ENCODE data around the gene OTUB1. TPM values are rescaled to one million over a fixed set of nuclear protein-coding genes. Genes with fewer than 3 reads are reported as not detected.
A peak's percentile ranks its signal among the peaks of the same experiment; 100 is the strongest.

OTUB1 gene, protein sequence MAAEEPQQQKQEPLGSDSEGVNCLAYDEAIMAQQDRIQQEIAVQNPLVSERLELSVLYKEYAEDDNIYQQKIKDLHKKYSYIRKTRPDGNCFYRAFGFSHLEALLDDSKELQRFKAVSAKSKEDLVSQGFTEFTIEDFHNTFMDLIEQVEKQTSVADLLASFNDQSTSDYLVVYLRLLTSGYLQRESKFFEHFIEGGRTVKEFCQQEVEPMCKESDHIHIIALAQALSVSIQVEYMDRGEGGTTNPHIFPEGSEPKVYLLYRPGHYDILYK
- total RNA-seq = 43.5 and 51.1 TPM in 2 replicates

DNA sequence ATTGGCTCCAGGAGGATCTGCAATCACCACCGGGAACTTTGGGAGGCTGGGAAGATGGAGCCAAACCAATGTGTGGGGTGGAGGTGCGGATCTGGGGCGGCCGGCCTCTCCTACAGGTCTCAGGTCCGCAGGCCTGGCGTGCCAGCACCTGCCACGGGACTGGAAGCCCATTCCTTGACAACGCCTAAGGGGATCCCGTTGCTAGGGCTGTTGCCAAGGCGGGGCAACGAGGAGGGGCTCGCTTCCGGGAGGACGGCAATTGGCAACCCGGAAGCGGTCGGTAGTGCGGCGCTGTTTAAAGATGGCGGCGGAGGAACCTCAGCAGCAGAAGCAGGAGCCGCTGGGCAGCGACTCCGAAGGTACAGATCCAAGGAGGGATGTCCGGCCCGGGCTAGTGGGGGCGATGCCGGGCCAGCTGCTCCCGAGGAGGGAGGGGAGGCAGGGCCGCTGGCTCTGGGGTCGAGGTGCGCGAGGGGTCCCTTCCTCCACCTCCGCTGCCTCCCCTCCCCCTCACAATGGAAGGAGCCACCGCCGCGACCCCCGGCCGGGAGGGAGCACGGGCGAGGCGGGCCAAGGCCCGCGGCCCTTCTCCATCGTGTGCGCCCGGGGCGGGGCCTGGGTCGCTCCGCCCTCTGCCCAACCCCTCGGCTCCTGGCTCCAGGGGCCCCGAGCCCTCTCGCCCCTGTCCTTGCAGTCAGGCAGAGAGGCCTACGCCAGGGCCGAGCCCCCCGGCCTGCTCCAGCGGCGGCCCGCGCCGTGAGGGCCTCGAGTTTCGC is at the start of gene OTUB1:
TSS of gene OTUB1 (plus strand) at position 283 of the 776 bp plus-strand sequence. CDS start at position 302, 19 bp downstream.
- Histone ChIP-seq H3K27me3 (ENCODE audit: control insufficient read depth, insufficient read depth, low read length) (no peaks in the 10 kb centered on the region), H3K36me3 (ENCODE audit: control insufficient read depth, insufficient read depth, low read length) (peaks cover 10% of the 10 kb centered on the region), H3K4me3 (ENCODE audit: low read depth, low read length) (peak within 1 kb of the TSS; percentile 99)
- DNase-seq (ENCODE audit: low read depth) (peak; percentile 95), FAIRE-seq (no peak)
- TF ChIP-seq, protein P1, sequence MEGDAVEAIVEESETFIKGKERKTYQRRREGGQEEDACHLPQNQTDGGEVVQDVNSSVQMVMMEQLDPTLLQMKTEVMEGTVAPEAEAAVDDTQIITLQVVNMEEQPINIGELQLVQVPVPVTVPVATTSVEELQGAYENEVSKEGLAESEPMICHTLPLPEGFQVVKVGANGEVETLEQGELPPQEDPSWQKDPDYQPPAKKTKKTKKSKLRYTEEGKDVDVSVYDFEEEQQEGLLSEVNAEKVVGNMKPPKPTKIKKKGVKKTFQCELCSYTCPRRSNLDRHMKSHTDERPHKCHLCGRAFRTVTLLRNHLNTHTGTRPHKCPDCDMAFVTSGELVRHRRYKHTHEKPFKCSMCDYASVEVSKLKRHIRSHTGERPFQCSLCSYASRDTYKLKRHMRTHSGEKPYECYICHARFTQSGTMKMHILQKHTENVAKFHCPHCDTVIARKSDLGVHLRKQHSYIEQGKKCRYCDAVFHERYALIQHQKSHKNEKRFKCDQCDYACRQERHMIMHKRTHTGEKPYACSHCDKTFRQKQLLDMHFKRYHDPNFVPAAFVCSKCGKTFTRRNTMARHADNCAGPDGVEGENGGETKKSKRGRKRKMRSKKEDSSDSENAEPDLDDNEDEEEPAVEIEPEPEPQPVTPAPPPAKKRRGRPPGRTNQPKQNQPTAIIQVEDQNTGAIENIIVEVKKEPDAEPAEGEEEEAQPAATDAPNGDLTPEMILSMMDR (IDR thresholded peaks at IDR 0.05; ENCODE audit: insufficient read depth, low read length, severe bottlenecking) = no peak

DNA sequence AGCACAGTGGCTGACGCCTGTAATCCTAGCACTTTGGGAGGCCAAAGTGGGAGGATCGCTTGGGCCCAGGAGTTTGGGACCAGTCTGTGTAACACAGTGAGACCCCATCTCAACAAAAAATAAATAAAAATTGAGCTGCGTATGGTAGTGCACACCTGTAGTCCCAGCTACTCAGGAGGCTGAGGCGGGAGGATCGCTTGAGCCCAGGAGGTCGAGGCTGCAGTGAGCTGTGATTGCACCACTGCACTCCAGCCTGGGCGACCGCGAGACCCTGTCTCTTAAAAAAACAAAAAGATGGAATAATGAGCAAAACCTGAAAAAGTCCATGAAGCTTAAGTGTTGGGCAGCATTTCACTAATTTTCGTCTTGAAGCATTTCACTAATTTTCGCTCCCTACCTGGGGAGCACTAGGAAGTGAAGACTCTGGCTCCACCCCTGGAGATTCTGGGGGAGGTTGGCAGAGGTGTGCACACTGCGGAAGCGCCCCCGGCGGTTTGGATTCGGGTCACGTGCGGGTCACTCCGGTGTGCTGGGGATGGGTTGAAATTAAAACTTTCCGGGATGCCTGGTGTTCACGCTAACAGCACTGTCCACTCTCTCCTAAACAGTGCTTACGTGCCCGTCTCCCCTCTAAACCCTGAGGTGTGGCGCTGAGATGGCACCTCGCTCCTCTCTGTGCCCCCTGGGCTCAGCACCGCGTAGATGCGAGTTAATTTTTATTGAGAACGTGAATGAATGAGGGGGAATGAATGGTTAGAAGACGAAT is 48.3 kb upstream of the OTUB1 start:
- TF ChIP-seq, protein P1 (IDR thresholded peaks at IDR 0.05; ENCODE audit: insufficient read depth, low read length, severe bottlenecking) = no peak
- no peaks in the 10 kb centered on the region for H3K36me3 ChIP-seq (ENCODE audit: control insufficient read depth, insufficient read depth, low read length)
- H3K27me3 ChIP-seq (ENCODE audit: control insufficient read depth, insufficient read depth, low read length) = no peaks in the 10 kb centered on the region
- DNase-seq (ENCODE audit: low read depth) (no peak), FAIRE-seq (no peak)
- H3K4me3 ChIP-seq (ENCODE audit: low read depth, low read length) = peak overlapping the region; percentile 88

DNA sequence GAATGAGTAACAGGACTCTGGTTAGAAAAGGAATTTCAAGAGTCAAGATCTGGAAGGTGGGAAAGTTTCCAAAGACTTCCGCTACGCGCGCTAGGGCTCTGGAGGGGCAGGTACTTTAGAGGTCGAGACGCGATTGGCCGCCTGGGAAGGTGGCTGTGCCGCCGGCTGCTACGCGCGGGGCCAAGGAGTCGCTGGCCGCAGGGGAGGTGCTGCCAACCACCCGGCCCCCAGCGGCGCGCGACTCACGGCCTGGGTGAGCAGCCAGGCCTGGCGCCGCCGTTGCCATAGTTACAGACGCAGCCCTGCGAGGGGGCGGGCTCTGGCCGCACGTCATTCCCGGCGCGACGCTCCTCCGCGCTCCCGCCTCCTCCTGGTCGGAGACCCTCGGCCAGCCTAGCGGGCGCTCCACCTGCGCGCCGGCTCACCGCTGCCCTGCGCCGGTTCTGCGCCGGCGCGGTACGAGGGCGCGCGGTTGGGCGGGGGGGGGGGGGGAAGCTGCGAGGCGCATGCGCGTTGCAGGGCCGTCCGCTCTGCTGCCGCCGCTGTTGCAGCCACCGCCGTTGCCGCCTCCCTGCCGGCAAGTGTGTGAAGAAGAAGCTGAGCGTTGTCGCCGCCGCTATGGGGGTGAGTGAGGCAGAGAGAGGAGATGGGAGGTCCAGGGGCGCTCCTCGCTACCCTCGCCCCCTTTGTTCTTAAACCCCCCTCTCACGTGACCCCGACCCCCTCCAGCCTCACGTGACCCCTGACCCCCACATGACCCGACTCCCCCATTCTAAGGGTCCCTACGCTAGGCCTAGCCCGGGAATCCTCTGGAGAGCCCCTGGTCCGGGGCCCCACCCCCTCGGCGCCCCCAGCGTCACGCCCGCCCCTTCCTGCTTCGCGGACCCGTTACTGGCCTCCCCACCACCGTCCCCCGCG is 47.5 kb upstream of the OTUB1 start, which contains the start of gene NAA40:
TSS of gene NAA40 (plus strand) at position 524 of the 918 bp plus-strand sequence. CDS start at position 619, 95 bp downstream.
- TF ChIP-seq, protein P1 (IDR thresholded peaks at IDR 0.05; ENCODE audit: insufficient read depth, low read length, severe bottlenecking) = no peak
- no peaks in the 10 kb centered on the region for H3K27me3 ChIP-seq (ENCODE audit: control insufficient read depth, insufficient read depth, low read length)
- H3K36me3 ChIP-seq (ENCODE audit: control insufficient read depth, insufficient read depth, low read length) = no peaks in the 10 kb centered on the region
- FAIRE-seq = no peak
- DNase-seq (ENCODE audit: low read depth) = peak; percentile 83
- H3K4me3 ChIP-seq (ENCODE audit: low read depth, low read length) = peak within 1 kb of the TSS; percentile 88

DNA sequence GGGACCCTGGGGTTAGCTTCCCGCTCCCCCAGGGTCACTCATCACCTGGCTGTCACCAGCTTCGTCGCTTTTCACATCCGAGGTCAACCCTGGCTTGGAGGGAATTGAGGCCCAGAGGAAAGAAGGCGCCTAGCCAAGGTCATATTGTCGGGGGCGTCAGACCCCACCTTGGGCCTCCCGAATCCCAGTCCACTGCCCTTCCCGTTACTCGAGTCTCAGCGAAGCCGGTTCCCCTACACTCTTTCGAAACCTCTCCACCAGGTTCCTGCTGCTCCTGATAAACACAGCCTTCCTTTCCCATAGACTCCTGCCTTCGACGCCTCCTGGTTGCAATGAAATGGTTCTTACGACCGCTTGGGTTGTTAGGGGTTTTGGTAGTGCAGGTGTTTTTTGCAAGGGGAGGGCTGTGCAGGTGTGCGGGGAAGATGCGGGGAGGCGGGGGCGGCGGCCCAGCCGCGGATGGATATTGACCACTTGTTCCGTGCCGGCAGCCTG is 46.8 kb upstream of the OTUB1 start:
- H3K4me3 ChIP-seq (ENCODE audit: low read depth, low read length) = peak overlapping the region; percentile 88
- H3K36me3 ChIP-seq (ENCODE audit: control insufficient read depth, insufficient read depth, low read length) = no peaks in the 10 kb centered on the region
- FAIRE-seq = no peak
- TF ChIP-seq, protein P1 (IDR thresholded peaks at IDR 0.05; ENCODE audit: insufficient read depth, low read length, severe bottlenecking) = no peak
- DNase-seq (ENCODE audit: low read depth) = no peak
- H3K27me3 ChIP-seq (ENCODE audit: control insufficient read depth, insufficient read depth, low read length) = no peaks in the 10 kb centered on the region

DNA sequence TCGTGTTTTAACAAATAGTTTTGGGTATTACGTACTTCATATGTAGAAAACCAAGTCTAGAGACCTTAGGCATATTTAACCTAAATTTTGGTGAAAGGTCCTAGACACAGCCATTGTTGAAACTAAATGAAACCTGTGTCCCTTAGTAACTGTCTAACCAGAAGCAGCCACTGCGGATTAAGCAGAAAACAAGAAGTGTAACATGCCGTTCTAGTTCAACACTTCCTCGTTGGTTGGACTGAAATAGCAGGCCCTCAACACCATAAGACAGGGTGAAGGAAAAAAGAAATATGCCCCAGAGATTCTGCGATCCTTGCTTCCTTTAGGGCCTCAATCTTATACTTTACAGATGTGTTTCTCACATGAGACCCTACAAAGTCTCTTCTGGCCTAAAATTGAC is 45.5 kb upstream of the OTUB1 start:
- H3K4me3 ChIP-seq (ENCODE audit: low read depth, low read length) = no peak overlapping the region
- H3K36me3 ChIP-seq (ENCODE audit: control insufficient read depth, insufficient read depth, low read length) = no peaks in the 10 kb centered on the region
- no peak for FAIRE-seq
- no peak for DNase-seq (ENCODE audit: low read depth)
- H3K27me3 ChIP-seq (ENCODE audit: control insufficient read depth, insufficient read depth, low read length) = no peaks in the 10 kb centered on the region
- TF ChIP-seq, protein P1 (IDR thresholded peaks at IDR 0.05; ENCODE audit: insufficient read depth, low read length, severe bottlenecking) = no peak
